SK-N-MC (cell line): ENCODE results near the gene DLG1.

ENCODE experiments used
- EZH2 ChIP-seq: fragments of 200-600 bp; sonication (generic); IDR thresholded peaks from one replicate; pipeline ENCODE4 v1.6.1; 2017; ENCODE audit warnings: antibody characterized with exemption
- POLR2AphosphoS5 ChIP-seq: IDR thresholded peaks from 2 replicates; pipeline ENCODE4 v1.6.1; 2012; ENCODE audit warnings: mild to moderate bottlenecking, low read depth, low read length, borderline replicate concordance

DNA sequence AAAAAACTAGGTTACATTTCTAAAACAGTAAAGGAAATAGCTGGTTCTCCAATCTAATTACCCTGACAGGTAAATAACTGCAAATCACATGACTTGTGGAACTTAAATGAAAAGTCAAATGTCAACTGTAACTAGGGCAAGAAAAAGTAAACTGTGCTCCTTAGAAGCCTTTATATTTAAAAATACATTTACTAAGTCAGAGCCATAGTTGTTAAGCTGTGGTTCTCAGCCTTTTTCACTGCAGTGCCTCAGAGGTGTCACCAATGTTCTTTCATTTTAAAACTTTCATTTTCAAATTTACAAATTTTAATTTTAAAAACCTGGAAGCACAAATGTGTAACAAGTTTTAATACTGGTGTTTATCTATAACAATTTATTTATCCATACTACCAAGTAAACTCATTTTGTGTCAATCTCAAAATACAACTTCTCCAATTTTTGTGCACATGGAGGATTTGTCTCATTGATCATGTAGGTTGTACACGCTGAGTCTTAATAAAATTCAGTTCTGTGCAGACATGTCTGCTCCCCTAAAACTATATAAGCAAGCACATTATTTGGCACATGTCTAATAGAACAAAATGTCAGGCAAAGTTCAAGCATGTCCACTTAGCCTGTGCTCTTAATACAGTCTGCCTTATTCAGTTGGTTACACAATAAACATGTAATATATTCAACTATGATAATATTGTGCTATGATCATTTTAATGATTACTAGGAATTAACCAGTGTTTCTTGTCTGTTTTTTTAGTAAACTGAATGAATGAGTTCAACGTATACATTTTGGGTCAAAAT is 70.4 kb downstream of the DLG1 start:
- TF ChIP-seq EZH2 (no peak), POLR2AphosphoS5 (no peak)
